ENCODE measurements around the gene KIAA1217. TPM values are rescaled to one million over a fixed set of nuclear protein-coding genes. Genes with fewer than 3 reads are reported as not detected.

KIAA1217 gene
- total and polyA plus RNA-seq, 2 of the 8 experiments (the other 6 are each of a cell fraction or from before 2014, with no cell fraction given), result 4.5 to 15.6 TPM

- TF ChIP-seq BRCA1 (IDR thresholded peaks at IDR 0.05; ENCODE audit: low read depth, low read length), result no peak
- TF ChIP-seq POLR2AphosphoS5 (IDR thresholded peaks at IDR 0.05; ENCODE audit: low read depth, low read length), result no peak
- no peak for TF ChIP-seq MAFK (IDR thresholded peaks at IDR 0.05; ENCODE audit: low read depth, low read length)
- no peak for TF ChIP-seq TAF7 (optimal IDR thresholded peaks at IDR 0.05; ENCODE audit: borderline replicate concordance, low read depth, low read length)
Measured at GRCh38 chr10:24306507-24306875, 97.6 kb downstream of the KIAA1217 start (continued).

Measured in H1 (cell line).